ENCODE data around the gene DDX10. TPM values are rescaled to one million over a fixed set of nuclear protein-coding genes. Genes with fewer than 3 reads are reported as not detected.

The DDX10 gene
- total RNA-seq, 2 experiments from 2014 or later: 36.6 to 43.0 TPM

- Mint-ChIP-seq H3K36me3 (ENCODE audit: low read depth) (peaks cover 18% of the 10 kb centered on the region), H3K27ac (no peak overlapping the region), H3K27me3 (ENCODE audit: low read depth) (no peaks in the 10 kb centered on the region), H3K9me3 (no peaks in the 10 kb centered on the region), H3K4me1 (ENCODE audit: low read depth) (no peaks in the 10 kb centered on the region), H3K4me3 (no peak overlapping the region)
- intact Hi-C loops (cut with micrococcal nuclease): no loop called here
- DNase-seq: no peak
- CTCF ChIA-PET: no interaction called here
Measured at GRCh38 chr11:108926171-108926840, 261.4 kb downstream of the DDX10 start.

- Mint-ChIP-seq H3K4me3 (no peak overlapping the region), H3K36me3 (ENCODE audit: low read depth) (peaks cover 16% of the 10 kb centered on the region), H3K4me1 (ENCODE audit: low read depth) (no peaks in the 10 kb centered on the region), H3K27ac (no peak overlapping the region), H3K27me3 (ENCODE audit: low read depth) (no peaks in the 10 kb centered on the region), H3K9me3 (no peaks in the 10 kb centered on the region)
- no peak for DNase-seq
- intact Hi-C loops (cut with micrococcal nuclease): no loop called here
- CTCF ChIA-PET: no interaction called here
Measured at GRCh38 chr11:108926841-108927577, 262.1 kb downstream of the DDX10 start.

GRCh38 chr11:108927791-108928545 is 263.1 kb downstream of the DDX10 start:
- H3K36me3 Mint-ChIP-seq (ENCODE audit: low read depth): peaks cover 17% of the 10 kb centered on the region
- no peaks in the 10 kb centered on the region for H3K27me3 Mint-ChIP-seq (ENCODE audit: low read depth)
- no peaks in the 10 kb centered on the region for H3K4me1 Mint-ChIP-seq (ENCODE audit: low read depth)
- H3K4me3 Mint-ChIP-seq: no peak overlapping the region
- no peaks in the 10 kb centered on the region for H3K9me3 Mint-ChIP-seq
- no peak for DNase-seq
- no peak overlapping the region for H3K27ac Mint-ChIP-seq
- CTCF ChIA-PET: no interaction called here
- intact Hi-C loops (cut with micrococcal nuclease): no loop called here

GRCh38 chr11:108929241-108929640 is 264.4 kb downstream of the DDX10 start:
- Mint-ChIP-seq H3K36me3 (ENCODE audit: low read depth) (peaks cover 14% of the 10 kb centered on the region), H3K4me1 (ENCODE audit: low read depth) (no peaks in the 10 kb centered on the region), H3K27ac (no peak overlapping the region), H3K9me3 (no peaks in the 10 kb centered on the region), H3K27me3 (ENCODE audit: low read depth) (no peaks in the 10 kb centered on the region), H3K4me3 (no peak overlapping the region)
- CTCF ChIA-PET: no interaction called here
- DNase-seq: no peak
- intact Hi-C loops (cut with micrococcal nuclease): no loop called here

GRCh38 chr11:108931168-108931567 is 266.3 kb downstream of the DDX10 start:
- intact Hi-C loops (cut with micrococcal nuclease): no loop called here
- no peaks in the 10 kb centered on the region for H3K9me3 Mint-ChIP-seq
- peaks cover 13% of the 10 kb centered on the region for H3K36me3 Mint-ChIP-seq (ENCODE audit: low read depth)
- CTCF ChIA-PET: no interaction called here
- H3K27ac Mint-ChIP-seq: no peak overlapping the region
- no peak overlapping the region for H3K4me3 Mint-ChIP-seq
- H3K27me3 Mint-ChIP-seq (ENCODE audit: low read depth): no peaks in the 10 kb centered on the region
- no peaks in the 10 kb centered on the region for H3K4me1 Mint-ChIP-seq (ENCODE audit: low read depth)
- no peak for DNase-seq

- no peaks in the 10 kb centered on the region for H3K4me1 Mint-ChIP-seq (ENCODE audit: low read depth)
- intact Hi-C loops (cut with micrococcal nuclease): no loop called here
- DNase-seq: no peak
- no peak overlapping the region for H3K27ac Mint-ChIP-seq
- no peak overlapping the region for H3K4me3 Mint-ChIP-seq
- H3K36me3 Mint-ChIP-seq (ENCODE audit: low read depth): peaks cover 10% of the 10 kb centered on the region
- CTCF ChIA-PET: no interaction called here
- H3K9me3 Mint-ChIP-seq: no peaks in the 10 kb centered on the region
- no peaks in the 10 kb centered on the region for H3K27me3 Mint-ChIP-seq (ENCODE audit: low read depth)
Measured at GRCh38 chr11:108933630-108934029, 268.8 kb downstream of the DDX10 start.

GRCh38 chr11:108934289-108934688 is 269.4 kb downstream of the DDX10 start:
- Mint-ChIP-seq H3K27me3 (ENCODE audit: low read depth) (no peaks in the 10 kb centered on the region), H3K4me3 (no peak overlapping the region), H3K36me3 (ENCODE audit: low read depth) (peaks cover 10% of the 10 kb centered on the region), H3K9me3 (no peaks in the 10 kb centered on the region), H3K4me1 (ENCODE audit: low read depth) (no peaks in the 10 kb centered on the region), H3K27ac (no peak overlapping the region)
- intact Hi-C loops (cut with micrococcal nuclease): no loop called here
- CTCF ChIA-PET: no interaction called here
- no peak for DNase-seq

- intact Hi-C loops (cut with micrococcal nuclease): no loop called here
- no peak for DNase-seq
- no peak overlapping the region for H3K4me3 Mint-ChIP-seq
- H3K4me1 Mint-ChIP-seq (ENCODE audit: low read depth): no peaks in the 10 kb centered on the region
- H3K27me3 Mint-ChIP-seq (ENCODE audit: low read depth): no peaks in the 10 kb centered on the region
- H3K27ac Mint-ChIP-seq: no peak overlapping the region
- H3K36me3 Mint-ChIP-seq (ENCODE audit: low read depth): peaks cover 11% of the 10 kb centered on the region
- no peaks in the 10 kb centered on the region for H3K9me3 Mint-ChIP-seq
- CTCF ChIA-PET: no interaction called here
Measured at GRCh38 chr11:108934696-108935095, 269.8 kb downstream of the DDX10 start.

- H3K36me3 Mint-ChIP-seq (ENCODE audit: low read depth): peaks cover 32% of the 10 kb centered on the region
- no peak overlapping the region for H3K27ac Mint-ChIP-seq
- CTCF ChIA-PET: no interaction called here
- intact Hi-C loops (cut with micrococcal nuclease): no loop called here
- H3K9me3 Mint-ChIP-seq: no peaks in the 10 kb centered on the region
- H3K4me1 Mint-ChIP-seq (ENCODE audit: low read depth): no peaks in the 10 kb centered on the region
- no peak for DNase-seq
- no peaks in the 10 kb centered on the region for H3K27me3 Mint-ChIP-seq (ENCODE audit: low read depth)
- H3K4me3 Mint-ChIP-seq: no peak overlapping the region
Measured at GRCh38 chr11:108937746-108938145, 272.9 kb downstream of the DDX10 start.

- DNase-seq: no peak
- Mint-ChIP-seq H3K27me3 (ENCODE audit: low read depth) (no peaks in the 10 kb centered on the region), H3K9me3 (no peaks in the 10 kb centered on the region), H3K4me3 (no peak overlapping the region), H3K36me3 (ENCODE audit: low read depth) (peaks cover 31% of the 10 kb centered on the region), H3K27ac (no peak overlapping the region), H3K4me1 (ENCODE audit: low read depth) (no peaks in the 10 kb centered on the region)
- CTCF ChIA-PET: no interaction called here
- intact Hi-C loops (cut with micrococcal nuclease): no loop called here
Measured at GRCh38 chr11:108938604-108939003, 273.7 kb downstream of the DDX10 start.

- CTCF ChIA-PET: no interaction called here
- Mint-ChIP-seq H3K27me3 (ENCODE audit: low read depth) (no peaks in the 10 kb centered on the region), H3K27ac (no peak overlapping the region), H3K36me3 (ENCODE audit: low read depth) (peaks cover 33% of the 10 kb centered on the region), H3K4me3 (no peak overlapping the region), H3K9me3 (no peaks in the 10 kb centered on the region), H3K4me1 (ENCODE audit: low read depth) (no peaks in the 10 kb centered on the region)
- intact Hi-C loops (cut with micrococcal nuclease): no loop called here
- no peak for DNase-seq
Measured at GRCh38 chr11:108939135-108939534, 274.3 kb downstream of the DDX10 start.

- no peak overlapping the region for H3K4me3 Mint-ChIP-seq
- no peak overlapping the region for H3K27ac Mint-ChIP-seq
- DNase-seq: no peak
- peaks cover 5% of the 10 kb centered on the region for H3K4me1 Mint-ChIP-seq (ENCODE audit: low read depth)
- H3K36me3 Mint-ChIP-seq (ENCODE audit: low read depth): peaks cover 53% of the 10 kb centered on the region
- H3K9me3 Mint-ChIP-seq: peaks cover 4% of the 10 kb centered on the region
- H3K27me3 Mint-ChIP-seq (ENCODE audit: low read depth): no peaks in the 10 kb centered on the region
- intact Hi-C loops (cut with micrococcal nuclease): no loop called here
- CTCF ChIA-PET: no interaction called here
Measured at GRCh38 chr11:108943853-108944252, 279.0 kb downstream of the DDX10 start.
